SU-DHL-6 (cell line): ENCODE results near the gene CACNB4.

Source experiments
- EZH2phosphoT487 ChIP-seq: fragments of 200-600 bp; sonication (generic), shearing (Covaris generic); conservative IDR thresholded peaks from 2 replicates; pipeline ENCODE4 v1.6.1; 2018; ENCODE audit warnings: mild to moderate bottlenecking, antibody characterized with exemption, low read length, moderate library complexity, mixed read lengths
- TF ChIP-seq, protein P1 (sequence below): fragments of 200-600 bp; sonication (generic); IDR thresholded peaks from one replicate; pipeline ENCODE4 v1.5.1; 2017; ENCODE audit warnings: antibody characterized with exemption, mild to moderate bottlenecking, low read length, moderate library complexity; ENCODE audit not compliant: insufficient read depth, poor library complexity, severe bottlenecking

GRCh38 chr2:152126664-152127063, 27.8 kb upstream of the CACNB4 start:
- TF ChIP-seq, protein P1, sequence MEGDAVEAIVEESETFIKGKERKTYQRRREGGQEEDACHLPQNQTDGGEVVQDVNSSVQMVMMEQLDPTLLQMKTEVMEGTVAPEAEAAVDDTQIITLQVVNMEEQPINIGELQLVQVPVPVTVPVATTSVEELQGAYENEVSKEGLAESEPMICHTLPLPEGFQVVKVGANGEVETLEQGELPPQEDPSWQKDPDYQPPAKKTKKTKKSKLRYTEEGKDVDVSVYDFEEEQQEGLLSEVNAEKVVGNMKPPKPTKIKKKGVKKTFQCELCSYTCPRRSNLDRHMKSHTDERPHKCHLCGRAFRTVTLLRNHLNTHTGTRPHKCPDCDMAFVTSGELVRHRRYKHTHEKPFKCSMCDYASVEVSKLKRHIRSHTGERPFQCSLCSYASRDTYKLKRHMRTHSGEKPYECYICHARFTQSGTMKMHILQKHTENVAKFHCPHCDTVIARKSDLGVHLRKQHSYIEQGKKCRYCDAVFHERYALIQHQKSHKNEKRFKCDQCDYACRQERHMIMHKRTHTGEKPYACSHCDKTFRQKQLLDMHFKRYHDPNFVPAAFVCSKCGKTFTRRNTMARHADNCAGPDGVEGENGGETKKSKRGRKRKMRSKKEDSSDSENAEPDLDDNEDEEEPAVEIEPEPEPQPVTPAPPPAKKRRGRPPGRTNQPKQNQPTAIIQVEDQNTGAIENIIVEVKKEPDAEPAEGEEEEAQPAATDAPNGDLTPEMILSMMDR: no peak
- no peak for TF ChIP-seq EZH2phosphoT487
